IMR-90 (cell line): ENCODE results near the gene TTI1. TPM values are rescaled to one million over a fixed set of nuclear protein-coding genes. Genes with fewer than 3 reads are reported as not detected.

Source experiments
- ATAC-seq: fragments of 200-7000 bp; cut with Tn5 transposase; 2 replicates; pipeline ENCODE4 v1.9.1; 2020; ENCODE audit warnings: low read depth, mild to moderate bottlenecking, moderate library complexity
- BruUV-seq: library from RNA; stranded (reverse); fragments of 400-500 nt; replicated peaks from 2 replicates; lab custom pipeline; 2021; lab: Mats Ljungman, UMichigan
- CTCF ChIA-PET: fragments of 300-600 bp; formaldehyde crosslinking; extraction: SDS; loops from one replicate; lab custom pipeline; 2021; ENCODE audit warnings: antibody characterized with exemption; lab: Yijun Ruan, JAX
- POLR2A ChIA-PET: fragments of 300-600 bp; sonication (Branson Sonifier 250); formaldehyde crosslinking; loops from one replicate; lab custom pipeline; 2022; ENCODE audit warnings: antibody characterized with exemption; ENCODE audit not compliant: unreplicated experiment; lab: Charles Lee
- DNase-seq: peaks from one replicate; pipeline ENCODE4 v3.0.0; 2013
- H2AFZ ChIP-seq: replicated peaks from 2 replicates; pipeline ENCODE3; 2013; ENCODE audit warnings: low read length, mild to moderate bottlenecking; ENCODE audit not compliant: poor library complexity
- H2AK5ac ChIP-seq: 2 replicates; pipeline ENCODE4 v1.6.1; 2013; ENCODE audit warnings: low read depth, low read length, inconsistent platforms
- H2AK9ac ChIP-seq: replicated peaks from 2 replicates; pipeline ENCODE3; 2013; ENCODE audit warnings: mild to moderate bottlenecking, low read depth, low read length, moderate library complexity; ENCODE audit not compliant: poor library complexity
- H2BK120ac ChIP-seq: 2 replicates; pipeline ENCODE4 v1.6.1; 2013; ENCODE audit warnings: low read depth, low read length, inconsistent platforms
- H2BK15ac ChIP-seq: 3 replicates; pipeline ENCODE4 v1.6.1; 2013; ENCODE audit warnings: low read depth, low read length, inconsistent platforms
- H2BK20ac ChIP-seq: 2 replicates; pipeline ENCODE4 v1.6.1; 2013; ENCODE audit warnings: low read depth, mild to moderate bottlenecking, inconsistent platforms, low read length, moderate library complexity
- H2BK5ac ChIP-seq: 2 replicates; pipeline ENCODE4 v1.6.1; 2013; ENCODE audit warnings: mild to moderate bottlenecking, low read depth, low read length, inconsistent platforms; ENCODE audit not compliant: poor library complexity, severe bottlenecking
- H3K14ac ChIP-seq: replicated peaks from 2 replicates; pipeline ENCODE4 v1.6.1; 2013; ENCODE audit warnings: low read depth, low read length, inconsistent platforms
- H3K18ac ChIP-seq: 2 replicates; pipeline ENCODE4 v1.6.1; 2013; ENCODE audit warnings: low read depth, low read length, control low read depth
- H3K23ac ChIP-seq: 2 replicates; pipeline ENCODE4 v1.6.1; 2013; ENCODE audit warnings: low read depth, low read length, inconsistent platforms
- H3K27ac ChIP-seq: 2 replicates; pipeline ENCODE4 v1.5.1; 2013; ENCODE audit warnings: mild to moderate bottlenecking, control low read depth, low read length; ENCODE audit not compliant: insufficient read depth
- H3K27me3 ChIP-seq: 2 replicates; pipeline ENCODE4 v1.6.1; 2013; ENCODE audit warnings: low read length; ENCODE audit not compliant: control insufficient read depth, insufficient read depth
- H3K36me3 ChIP-seq: 2 replicates; pipeline ENCODE4 v1.6.1; 2013; ENCODE audit warnings: low read length, mixed read lengths; ENCODE audit not compliant: control insufficient read depth, insufficient read depth
- H3K4ac ChIP-seq: 2 replicates; pipeline ENCODE4 v1.6.1; 2013; ENCODE audit warnings: low read depth, low read length, inconsistent platforms
- H3K4me1 ChIP-seq: 2 replicates; pipeline ENCODE4 v1.6.1; 2013; ENCODE audit warnings: low read length, mixed read lengths; ENCODE audit not compliant: control insufficient read depth, insufficient read depth
- H3K4me2 ChIP-seq: 2 replicates; pipeline ENCODE4 v1.6.1; 2013; ENCODE audit warnings: low read depth, mild to moderate bottlenecking, control low read depth, low read length, moderate library complexity
- H3K4me3 ChIP-seq: 2 replicates; pipeline ENCODE4 v1.5.1; 2013; ENCODE audit warnings: low read depth, mild to moderate bottlenecking, control low read depth, low read length, moderate library complexity; ENCODE audit not compliant: insufficient read depth
- H3K56ac ChIP-seq: 2 replicates; pipeline ENCODE4 v1.6.1; 2013; ENCODE audit warnings: low read length, inconsistent platforms; ENCODE audit not compliant: insufficient read depth; ENCODE audit errors: extremely low read depth
- H3K79me1 ChIP-seq, 2 experiments: 2 replicates each; pipeline ENCODE4 v1.6.1; 2013; ENCODE audit warnings: low read length in 2 of 2, inconsistent platforms in 1 of 2, low read depth in 1 of 2
- H3K9ac ChIP-seq: 2 replicates; pipeline ENCODE4 v1.6.1; 2013; ENCODE audit warnings: low read depth, low read length, control low read depth
- H3K9me1 ChIP-seq: 2 replicates; pipeline ENCODE4 v1.6.1; 2013; ENCODE audit warnings: low read length, inconsistent platforms; ENCODE audit not compliant: insufficient read depth
- H3K9me3 ChIP-seq: 2 replicates; pipeline ENCODE4 v1.6.1; 2013; ENCODE audit warnings: low read length; ENCODE audit not compliant: control insufficient read depth, insufficient read depth
- H4K20me1 ChIP-seq: 2 replicates; pipeline ENCODE4 v1.6.1; 2013; ENCODE audit warnings: low read length, inconsistent platforms; ENCODE audit not compliant: insufficient read depth
- H4K5ac ChIP-seq: 2 replicates; pipeline ENCODE4 v1.6.1; 2013; ENCODE audit warnings: mild to moderate bottlenecking, low read depth, low read length, control low read depth
- H4K8ac ChIP-seq, 2 experiments: 2 replicates each; pipeline ENCODE4 v1.6.1; 2013; ENCODE audit warnings: low read depth in 2 of 2, low read length in 2 of 2, control low read depth in 1 of 2, inconsistent platforms in 1 of 2
- H4K91ac ChIP-seq: 2 replicates; pipeline ENCODE4 v1.6.1; 2013; ENCODE audit warnings: low read depth, low read length, inconsistent platforms; ENCODE audit not compliant: insufficient read depth
- BHLHE40 ChIP-seq: fragments of 150-350 bp; IDR thresholded peaks from 2 replicates; pipeline ENCODE4 v1.6.1; 2016; ENCODE audit warnings: mild to moderate bottlenecking, low read depth, low read length
- CEBPB ChIP-seq: IDR thresholded peaks from 2 replicates; pipeline ENCODE4 v1.6.1; 2012; ENCODE audit warnings: low read depth, low read length, improper control_type of control experiment
- CHD1 ChIP-seq: IDR thresholded peaks from 2 replicates; pipeline ENCODE4 v1.6.1; 2012; ENCODE audit warnings: low read depth, low read length, improper control_type of control experiment
- MAFK ChIP-seq: IDR thresholded peaks from 2 replicates; pipeline ENCODE4 v1.6.1; 2012; ENCODE audit warnings: low read depth, low read length, improper control_type of control experiment
- MXI1 ChIP-seq: IDR thresholded peaks from 2 replicates; pipeline ENCODE4 v1.6.1; 2012; ENCODE audit warnings: low read depth, mild to moderate bottlenecking, low read length, moderate library complexity, borderline replicate concordance
- NFE2L2 ChIP-seq: fragments of 150-350 bp; IDR thresholded peaks from 2 replicates; pipeline ENCODE4 v1.6.1; 2016; ENCODE audit warnings: low read depth, mild to moderate bottlenecking, low read length
- POLR2A ChIP-seq: IDR thresholded peaks from 2 replicates; pipeline ENCODE4 v1.6.1; 2012; ENCODE audit warnings: mild to moderate bottlenecking, low read depth, low read length
- RAD21 ChIP-seq: IDR thresholded peaks from 2 replicates; pipeline ENCODE4 v1.6.1; 2012; ENCODE audit warnings: low read length, improper control_type of control experiment
- RCOR1 ChIP-seq: IDR thresholded peaks from 2 replicates; pipeline ENCODE4 v1.6.1; 2012; ENCODE audit warnings: mild to moderate bottlenecking, low read length, improper control_type of control experiment; ENCODE audit not compliant: insufficient replicate concordance
- RFX5 ChIP-seq: IDR thresholded peaks from 2 replicates; pipeline ENCODE4 v1.8.0; 2012; ENCODE audit warnings: low read depth, mild to moderate bottlenecking, low read length, moderate library complexity
- SMC3 ChIP-seq: fragments of 150-350 bp; IDR thresholded peaks from 2 replicates; pipeline ENCODE4 v1.6.1; 2016; ENCODE audit warnings: low read depth, mild to moderate bottlenecking, antibody characterized with exemption, low read length, moderate library complexity
- WGBS, 2 experiments: methylation state at CpG; one replicate each; pipeline versions ENCODE4 v1.1.5 to v1.1.7; 2013; ENCODE audit warnings: missing lambda C conversion rate in 2 of 2; ENCODE audit not compliant: insufficient read length in 1 of 2; ENCODE audit errors: extremely low coverage in 2 of 2; 5-methylcytosine and 5-hydroxymethylcytosine counted together
- dilution Hi-C: fragments of 300-500 bp; cut with HindIII; formaldehyde crosslinking; loops from one replicate; pipeline ENCODE4 v1.14.3; 2018; ENCODE audit warnings: low sequenced_read_pairs; ENCODE audit not compliant: unreplicated experiment
- in situ Hi-C: fragments of 300-500 bp; cut with MboI; formaldehyde crosslinking; loops from 3 replicates; pipeline ENCODE4 v1.14.3; 2019; ENCODE audit warnings: low sequenced_read_pairs, inconsistent platforms, mixed read lengths
- intact Hi-C: fragments of 100-400 bp; cut with micrococcal nuclease; formaldehyde crosslinking; loops from 2 replicates; pipeline ENCODE4 v1.10.0; 2022
- polyA plus RNA-seq, 3 experiments: library from polyadenylated mRNA; depleted of rRNA; stranded (reverse); fragments of >200 nt; gene quantifications; 2 replicates each; pipeline ENCODE4 v1.2.3, GENCODE V29; 2012; ENCODE audit warnings: low replicate concordance in 1 of 3
- total RNA-seq: library from RNA; depleted of rRNA; stranded (reverse); fragments of >200 nt; gene quantifications from 2 replicates; pipeline ENCODE4 v1.2.3, GENCODE V29; 2012
- TF ChIP-seq, protein P1 (sequence below): fragments of 150-350 bp; IDR thresholded peaks from 2 replicates; pipeline ENCODE4 v1.6.1; 2016; ENCODE audit warnings: low read depth, mild to moderate bottlenecking, low read length, moderate library complexity, borderline replicate concordance
- TF ChIP-seq, protein P2 (sequence below): conservative IDR thresholded peaks from 2 replicates; pipeline ENCODE4 v1.5.1; 2012; ENCODE audit warnings: mild to moderate bottlenecking, low read depth, low read length, improper control_type of control experiment

TTI1 gene
- total and polyA plus RNA-seq, 2 of the 4 experiments (the other 2 are of a cell fraction) = 12.5 to 17.6 TPM

DNA sequence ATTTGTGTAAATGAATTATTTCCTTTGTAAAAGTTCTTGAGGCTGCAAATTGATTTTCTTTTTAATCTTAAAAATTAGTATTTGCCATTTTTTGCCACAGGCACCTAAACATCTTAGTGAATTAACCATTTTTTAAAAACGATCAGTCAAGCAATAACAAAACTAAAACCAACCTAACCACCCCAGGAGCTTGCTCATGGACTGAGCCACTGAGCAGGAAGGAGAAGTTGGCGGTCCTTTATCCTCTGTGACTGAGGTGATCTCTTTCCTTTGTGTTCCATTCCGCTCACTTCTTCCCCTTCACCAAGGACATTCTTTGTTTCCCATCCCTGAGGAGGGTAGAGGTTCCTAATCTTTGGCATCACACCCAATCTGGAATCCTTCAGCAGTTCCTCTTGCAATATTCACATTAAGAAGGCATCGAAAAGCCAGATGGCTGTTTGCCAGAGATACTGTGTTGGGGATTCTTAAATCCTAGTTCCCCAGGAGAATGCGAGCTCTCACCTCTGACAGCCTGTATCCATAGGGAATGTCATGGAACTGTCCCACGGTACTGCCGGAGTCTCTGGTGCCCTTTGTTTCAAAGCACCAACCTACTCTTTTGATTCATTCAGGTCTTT, 30.8 kb upstream of the TTI1 start:
- ATAC-seq (no peak), DNase-seq (no peak)
- Histone ChIP-seq H3K14ac (0 out of 2 replicates have a peak overlapping the region, but pooled peaks have one; percentile 59), H3K4me1 (peaks cover 6% of the 10 kb centered on the region; the same call in 1 of the 2 replicates), H3K36me3 (peaks cover 51% of the 10 kb centered on the region), H3K18ac (no peak overlapping the region), H3K79me1 (peaks cover 24 to 46% of the 10 kb centered on the region in 2 experiments; a peak in 3 of 4 replicates), H3K23ac (no peak overlapping the region), H2BK5ac (no peak overlapping the region), H3K56ac (no peak overlapping the region), H2AK9ac (no peak overlapping the region), H4K5ac (0 out of 2 replicates have a peak overlapping the region, but pooled peaks have one; percentile 37), H2AK5ac (peak overlapping the region; percentile 4; the same call in 1 of the 2 replicates), H3K9ac (no peak overlapping the region), H3K27ac (no peak overlapping the region; the same call in 1 of the 2 replicates), H4K91ac (0 out of 2 replicates have a peak overlapping the region, but pooled peaks have one; percentile 9), H3K4me3 (no peak overlapping the region), H3K27me3 (no peaks in the 10 kb centered on the region), H3K4me2 (no peak overlapping the region), H2BK120ac (0 out of 2 replicates have a peak overlapping the region, but pooled peaks have one; percentile 23), H3K9me1 (peaks cover 8% of the 10 kb centered on the region), H3K9me3 (no peaks in the 10 kb centered on the region), H2AFZ (no peak overlapping the region), H4K20me1 (no peaks in the 10 kb centered on the region), H3K4ac (no peak overlapping the region), H4K8ac (no peak overlapping the region), H2BK15ac (no peak overlapping the region), H2BK20ac (no peak overlapping the region)
- in situ Hi-C loops (loop anchor here (10.0 kb wide), 1 partner anchor 241 kb away; the partner anchor contains the start of gene BPI), intact Hi-C loops (no loop called here), dilution Hi-C loops (no loop called here)
- ChIA-PET POLR2A (no interaction called here), CTCF (no interaction called here)
- BruUV-seq = no TSS peak
- TF ChIP-seq RCOR1 (no peak), RFX5 (no peak), CHD1 (no peak), MXI1 (no peak), MAFK (no peak), NFE2L2 (no peak), POLR2A (no peak), BHLHE40 (no peak), CEBPB (no peak), RAD21 (no peak), SMC3 (no peak)
- TF ChIP-seq, protein P1, sequence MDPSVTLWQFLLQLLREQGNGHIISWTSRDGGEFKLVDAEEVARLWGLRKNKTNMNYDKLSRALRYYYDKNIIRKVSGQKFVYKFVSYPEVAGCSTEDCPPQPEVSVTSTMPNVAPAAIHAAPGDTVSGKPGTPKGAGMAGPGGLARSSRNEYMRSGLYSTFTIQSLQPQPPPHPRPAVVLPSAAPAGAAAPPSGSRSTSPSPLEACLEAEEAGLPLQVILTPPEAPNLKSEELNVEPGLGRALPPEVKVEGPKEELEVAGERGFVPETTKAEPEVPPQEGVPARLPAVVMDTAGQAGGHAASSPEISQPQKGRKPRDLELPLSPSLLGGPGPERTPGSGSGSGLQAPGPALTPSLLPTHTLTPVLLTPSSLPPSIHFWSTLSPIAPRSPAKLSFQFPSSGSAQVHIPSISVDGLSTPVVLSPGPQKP = no peak
- TF ChIP-seq, protein P2, sequence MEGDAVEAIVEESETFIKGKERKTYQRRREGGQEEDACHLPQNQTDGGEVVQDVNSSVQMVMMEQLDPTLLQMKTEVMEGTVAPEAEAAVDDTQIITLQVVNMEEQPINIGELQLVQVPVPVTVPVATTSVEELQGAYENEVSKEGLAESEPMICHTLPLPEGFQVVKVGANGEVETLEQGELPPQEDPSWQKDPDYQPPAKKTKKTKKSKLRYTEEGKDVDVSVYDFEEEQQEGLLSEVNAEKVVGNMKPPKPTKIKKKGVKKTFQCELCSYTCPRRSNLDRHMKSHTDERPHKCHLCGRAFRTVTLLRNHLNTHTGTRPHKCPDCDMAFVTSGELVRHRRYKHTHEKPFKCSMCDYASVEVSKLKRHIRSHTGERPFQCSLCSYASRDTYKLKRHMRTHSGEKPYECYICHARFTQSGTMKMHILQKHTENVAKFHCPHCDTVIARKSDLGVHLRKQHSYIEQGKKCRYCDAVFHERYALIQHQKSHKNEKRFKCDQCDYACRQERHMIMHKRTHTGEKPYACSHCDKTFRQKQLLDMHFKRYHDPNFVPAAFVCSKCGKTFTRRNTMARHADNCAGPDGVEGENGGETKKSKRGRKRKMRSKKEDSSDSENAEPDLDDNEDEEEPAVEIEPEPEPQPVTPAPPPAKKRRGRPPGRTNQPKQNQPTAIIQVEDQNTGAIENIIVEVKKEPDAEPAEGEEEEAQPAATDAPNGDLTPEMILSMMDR = no peak
- no CpG with 5 or more reads among the region's 7 CpGs for WGBS, 2 experiments
